CD4-positive, alpha-beta T cell treated with Interleukin-6 at 100 ng/mL for 8 hours (primary cell): ENCODE measurements around the gene SOX8.

ENCODE experiments used
- DNase-seq: peaks from one replicate; pipeline ENCODE4 v3.0.0-alpha.2; 2020; ENCODE audit warnings: mixed read lengths, low spot score

Gene SOX8

DNA sequence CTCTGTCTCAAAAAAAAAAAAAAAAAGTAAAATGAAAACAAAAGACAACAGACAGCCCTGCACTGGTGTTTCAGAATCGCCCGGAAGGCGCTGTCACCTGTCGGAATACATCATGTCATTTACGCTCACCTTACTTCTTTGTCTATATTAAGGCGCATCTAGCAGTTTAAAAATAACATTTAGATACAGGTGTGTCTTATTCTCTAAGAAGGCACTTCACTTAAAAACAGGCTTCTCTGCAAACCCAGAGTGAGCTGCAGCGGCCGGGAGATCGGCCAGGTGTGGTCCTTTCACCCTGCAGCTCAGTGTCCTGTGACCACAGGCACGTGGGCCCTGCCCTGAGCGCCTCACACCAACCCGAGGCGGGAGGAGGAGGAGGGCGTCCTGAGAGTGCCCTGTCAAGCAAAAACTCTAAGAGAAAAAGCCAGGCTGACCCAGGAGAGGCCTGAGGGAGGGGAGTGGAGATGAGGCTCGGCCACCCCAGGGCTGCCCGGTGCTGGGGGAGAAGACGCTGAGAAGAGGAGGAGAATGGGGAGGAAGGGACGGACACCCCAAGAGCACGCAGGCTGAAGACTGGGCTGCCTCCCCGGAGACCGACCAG lies 7.5 kb upstream of the SOX8 start:
- no peak for DNase-seq

DNA sequence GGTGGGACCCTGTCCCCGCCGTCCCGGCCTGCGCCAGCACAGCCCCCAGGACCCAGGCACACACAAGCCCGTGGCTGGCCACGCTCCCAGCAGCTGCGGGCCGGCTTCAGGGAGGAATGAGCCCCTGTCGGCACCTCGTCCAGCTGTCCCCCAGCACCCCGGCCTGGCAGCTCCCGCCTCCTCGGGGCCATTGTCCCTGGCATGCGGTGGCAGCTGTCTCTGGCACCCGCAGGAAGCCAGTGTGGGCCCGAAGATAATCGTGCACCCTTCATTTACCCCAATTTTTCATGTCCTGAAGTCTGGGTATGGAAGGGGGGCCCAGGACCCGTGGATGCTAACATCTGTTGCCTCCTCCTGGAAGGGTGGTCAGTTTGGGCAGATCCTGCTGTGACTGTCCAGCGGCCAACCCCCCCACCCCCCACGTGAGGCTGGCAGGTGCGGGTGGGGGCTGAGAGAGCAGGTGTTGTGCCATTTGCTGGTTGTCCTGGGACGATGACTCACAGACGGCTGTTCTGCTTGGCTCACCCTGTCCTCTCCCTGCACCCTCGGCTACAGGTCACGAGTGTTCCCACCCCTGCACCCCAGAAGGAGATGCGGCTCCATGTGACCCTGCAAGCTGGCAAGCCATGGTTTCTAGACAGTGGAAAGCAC lies 6.8 kb upstream of the SOX8 start:
- DNase-seq, result no peak

DNA sequence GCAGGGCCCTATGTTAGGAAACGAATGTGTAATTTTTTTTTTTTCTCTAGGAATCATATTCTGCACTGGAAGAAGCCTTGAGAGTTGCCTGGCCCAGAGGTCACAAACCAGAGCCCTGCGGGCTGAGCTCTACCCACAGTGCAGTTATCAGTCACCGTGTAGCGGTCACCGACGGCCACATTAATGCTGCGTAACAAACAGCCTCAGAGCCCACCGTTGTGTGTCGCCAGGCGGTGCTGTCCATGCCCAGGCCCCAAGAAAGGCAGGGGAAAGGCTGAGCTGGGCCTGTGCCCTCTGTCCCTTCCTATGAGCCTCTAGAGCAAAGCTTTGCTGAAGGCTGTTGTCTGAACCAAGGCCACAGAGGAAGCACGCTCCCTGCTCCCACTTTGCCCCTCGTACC lies 6.3 kb upstream of the SOX8 start:
- DNase-seq, result no peak

DNA sequence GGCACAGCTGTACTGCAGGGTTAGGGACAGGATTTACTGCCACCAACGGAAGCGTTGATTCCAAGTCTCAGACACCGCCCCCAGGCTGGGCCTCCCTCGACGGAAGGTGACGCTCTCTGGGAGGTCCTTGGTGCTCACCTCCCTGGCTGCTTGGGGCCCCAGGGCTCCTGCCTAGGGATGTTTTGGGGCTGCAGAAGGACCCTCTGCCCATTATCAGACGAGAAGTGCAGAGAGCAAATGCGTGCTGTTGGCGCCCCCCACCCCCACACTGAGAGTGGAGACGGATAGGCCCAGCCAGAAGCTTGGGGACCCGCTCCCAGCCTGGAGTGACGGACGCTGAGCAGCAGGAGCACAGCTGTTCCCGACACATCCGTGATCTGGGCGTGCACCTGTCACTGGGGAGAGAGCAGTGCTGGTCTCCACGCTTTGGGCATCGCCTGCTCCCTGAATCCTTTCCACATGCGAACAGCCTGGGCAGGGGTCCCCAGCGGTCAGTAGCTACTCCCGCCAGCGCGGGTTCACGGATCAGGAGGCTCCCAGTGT lies 5.1 kb upstream of the SOX8 start:
- DNase-seq, result peak; percentile 38

DNA sequence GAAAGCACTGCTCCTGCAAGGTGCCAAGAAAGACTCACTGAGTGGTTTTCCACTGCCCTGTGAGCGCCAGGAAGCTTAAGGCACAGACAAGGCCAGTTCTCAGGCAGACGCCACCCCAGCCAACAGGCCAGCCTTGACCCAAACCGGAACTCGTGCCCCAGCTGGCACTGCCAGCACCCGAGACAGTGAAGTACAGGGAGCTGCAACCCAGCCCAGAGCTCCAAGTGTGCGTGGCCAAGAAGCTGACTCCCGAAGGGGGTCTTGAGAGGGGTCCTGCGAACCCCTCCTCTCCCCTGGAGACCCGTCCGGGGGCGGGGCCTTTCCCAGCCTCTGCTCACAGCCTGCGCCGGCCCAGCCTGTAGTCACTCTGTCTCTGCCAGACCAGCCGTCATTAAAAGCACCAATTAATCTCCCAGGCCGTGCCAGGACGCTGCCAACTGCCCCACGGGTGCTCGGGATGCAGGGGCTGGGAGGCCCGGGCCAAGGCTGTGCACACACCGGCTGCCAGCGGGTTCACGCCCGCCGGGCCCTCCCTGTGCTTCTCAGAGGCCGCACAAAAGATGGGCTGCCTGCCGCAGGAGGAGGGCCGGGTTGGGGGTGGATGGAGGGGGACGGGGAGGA lies 4.4 kb upstream of the SOX8 start:
- DNase-seq, result no peak

DNA sequence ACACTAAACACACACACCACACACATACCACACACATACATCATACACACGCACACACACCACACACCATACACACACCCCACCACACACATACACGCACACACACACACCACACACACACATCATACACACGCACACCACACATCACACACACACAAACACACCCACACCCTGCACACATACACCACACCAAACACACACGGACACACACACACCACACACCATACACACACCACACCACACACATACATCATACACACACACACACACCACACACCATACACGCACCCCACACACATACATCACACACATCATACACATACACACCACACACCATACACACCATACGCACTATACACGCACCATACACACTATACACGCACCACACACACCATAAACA lies 3.7 kb upstream of the SOX8 start:
- no peak for DNase-seq

DNA sequence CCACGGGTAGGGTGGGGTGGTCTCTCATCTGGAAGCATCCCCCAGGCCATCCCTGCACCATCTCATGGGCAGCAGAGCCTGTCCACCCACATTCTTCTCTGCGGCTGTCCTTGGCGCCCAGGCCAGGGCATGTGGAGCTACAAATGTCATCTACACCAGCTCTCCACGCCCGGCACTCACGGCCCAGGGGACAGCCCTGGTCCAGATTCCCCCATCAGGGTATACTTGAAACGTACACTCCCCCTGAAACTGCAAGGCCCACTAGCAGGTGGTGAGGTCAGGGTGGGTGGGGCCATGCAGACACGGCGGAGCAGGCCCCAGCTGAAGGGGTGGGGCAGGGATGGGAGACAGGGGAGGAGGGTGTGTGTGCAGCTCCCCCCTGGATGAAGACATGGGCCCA lies 3.2 kb upstream of the SOX8 start:
- DNase-seq, result no peak

DNA sequence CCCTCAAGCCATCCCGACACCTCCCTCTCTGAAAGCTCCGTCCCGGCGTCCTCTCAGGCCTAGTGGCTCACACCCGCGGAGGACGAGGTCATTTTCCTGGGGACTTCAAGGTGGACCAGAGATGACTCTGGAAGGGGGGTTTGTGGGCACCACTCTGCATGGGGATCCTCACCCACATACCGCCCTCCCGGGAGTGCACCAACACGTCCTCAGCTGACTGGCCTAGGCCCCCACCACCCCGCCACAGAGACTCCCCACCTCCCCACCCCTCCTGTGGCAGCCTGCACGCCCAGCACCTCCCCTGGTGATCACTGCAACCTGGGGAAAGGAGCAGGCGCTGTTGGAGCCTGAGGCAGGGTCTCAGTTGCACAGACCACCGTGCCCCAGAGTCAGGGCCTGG lies 2.4 kb upstream of the SOX8 start:
- DNase-seq, result no peak

DNA sequence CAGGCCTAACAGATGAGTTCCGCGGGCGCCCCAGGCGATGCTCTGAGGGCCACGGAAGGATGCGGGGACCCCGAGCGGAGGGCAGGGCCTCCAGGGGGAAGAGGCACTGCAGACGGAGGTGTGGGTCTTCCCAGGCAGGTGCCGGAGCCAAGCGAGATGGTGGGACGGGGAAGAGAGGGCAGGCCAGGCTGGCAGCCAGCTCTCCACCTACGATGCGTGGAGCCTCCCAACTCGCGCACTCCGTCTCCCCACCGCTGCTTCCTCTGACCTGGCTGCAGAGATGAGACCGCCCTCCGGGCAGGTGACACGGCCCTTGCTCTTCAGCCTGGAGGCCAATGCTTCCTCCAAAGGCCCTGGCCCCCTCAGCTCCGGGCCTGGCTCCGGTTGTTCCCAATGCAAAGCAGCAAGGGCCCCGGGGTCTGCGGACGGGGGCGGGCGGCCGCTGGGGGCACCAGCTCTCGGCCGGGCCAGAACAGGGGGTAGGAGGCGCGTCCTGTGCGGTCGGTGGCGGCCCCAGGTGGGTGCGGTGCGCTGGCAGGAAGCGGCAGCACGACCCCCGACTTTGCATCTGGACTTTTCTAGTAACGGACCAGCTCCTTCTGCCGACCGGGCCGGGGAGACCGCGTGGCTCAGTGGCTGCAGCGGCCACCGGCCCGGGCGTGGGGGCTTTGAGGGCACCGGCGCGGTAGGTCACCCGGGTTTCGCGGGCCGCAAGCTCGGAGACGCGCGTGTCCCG lies 1.5 kb upstream of the SOX8 start:
- no peak for DNase-seq

DNA sequence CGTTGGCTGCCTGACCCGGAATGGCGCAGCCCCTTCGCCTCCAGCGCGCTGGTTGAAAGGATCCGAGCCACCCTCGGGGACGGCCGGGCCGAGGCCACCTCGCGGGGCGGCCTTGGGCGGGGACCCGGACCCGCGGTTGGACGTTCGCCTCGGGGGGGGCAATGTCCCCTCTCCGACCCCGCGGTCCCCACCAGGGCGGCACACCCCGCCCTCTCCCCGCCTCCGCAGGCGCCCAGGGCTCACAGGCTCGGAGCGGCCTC lies 1.0 kb upstream of the SOX8 start:
- DNase-seq, result no peak

DNA sequence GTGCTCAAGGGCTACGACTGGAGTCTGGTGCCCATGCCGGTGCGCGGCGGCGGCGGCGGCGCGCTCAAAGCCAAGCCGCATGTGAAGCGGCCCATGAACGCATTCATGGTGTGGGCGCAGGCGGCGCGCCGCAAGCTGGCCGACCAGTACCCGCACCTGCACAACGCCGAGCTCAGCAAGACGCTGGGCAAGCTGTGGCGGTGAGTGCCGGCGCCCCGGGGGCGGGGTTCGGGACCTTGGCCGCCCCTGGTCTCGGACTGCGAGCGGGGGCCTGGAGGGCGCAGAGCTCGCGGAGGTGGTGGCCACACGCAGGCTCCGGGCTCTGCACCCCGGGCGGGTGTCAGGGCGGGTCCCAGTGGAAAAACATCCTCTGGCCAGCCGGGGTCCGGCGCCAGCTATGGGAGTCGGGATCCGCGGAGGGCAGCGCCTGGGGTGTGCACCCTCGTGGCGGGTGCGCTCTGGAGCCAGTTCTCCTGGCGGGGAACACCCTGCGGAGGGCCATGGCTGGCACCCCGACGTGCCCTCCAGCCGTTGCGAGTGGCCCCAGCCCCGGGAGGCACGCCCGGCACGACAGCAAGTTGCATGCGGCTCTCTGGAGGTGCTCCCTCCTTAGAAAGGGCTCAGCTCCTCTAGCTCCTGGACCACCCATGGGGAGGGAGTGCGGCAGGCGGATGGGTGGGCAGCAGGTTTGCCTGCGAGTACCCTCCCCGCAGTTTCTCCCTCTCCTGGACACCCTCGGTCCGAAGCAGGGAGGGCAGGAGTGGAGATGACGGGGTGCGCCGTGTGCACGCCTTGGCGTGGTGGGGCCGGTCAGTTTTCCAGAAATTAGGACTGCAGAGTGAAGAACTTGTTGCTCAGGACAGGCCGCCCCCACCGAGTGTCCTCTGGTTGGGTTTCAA lies 824 bp downstream of the SOX8 start:
- DNase-seq, result no peak

DNA sequence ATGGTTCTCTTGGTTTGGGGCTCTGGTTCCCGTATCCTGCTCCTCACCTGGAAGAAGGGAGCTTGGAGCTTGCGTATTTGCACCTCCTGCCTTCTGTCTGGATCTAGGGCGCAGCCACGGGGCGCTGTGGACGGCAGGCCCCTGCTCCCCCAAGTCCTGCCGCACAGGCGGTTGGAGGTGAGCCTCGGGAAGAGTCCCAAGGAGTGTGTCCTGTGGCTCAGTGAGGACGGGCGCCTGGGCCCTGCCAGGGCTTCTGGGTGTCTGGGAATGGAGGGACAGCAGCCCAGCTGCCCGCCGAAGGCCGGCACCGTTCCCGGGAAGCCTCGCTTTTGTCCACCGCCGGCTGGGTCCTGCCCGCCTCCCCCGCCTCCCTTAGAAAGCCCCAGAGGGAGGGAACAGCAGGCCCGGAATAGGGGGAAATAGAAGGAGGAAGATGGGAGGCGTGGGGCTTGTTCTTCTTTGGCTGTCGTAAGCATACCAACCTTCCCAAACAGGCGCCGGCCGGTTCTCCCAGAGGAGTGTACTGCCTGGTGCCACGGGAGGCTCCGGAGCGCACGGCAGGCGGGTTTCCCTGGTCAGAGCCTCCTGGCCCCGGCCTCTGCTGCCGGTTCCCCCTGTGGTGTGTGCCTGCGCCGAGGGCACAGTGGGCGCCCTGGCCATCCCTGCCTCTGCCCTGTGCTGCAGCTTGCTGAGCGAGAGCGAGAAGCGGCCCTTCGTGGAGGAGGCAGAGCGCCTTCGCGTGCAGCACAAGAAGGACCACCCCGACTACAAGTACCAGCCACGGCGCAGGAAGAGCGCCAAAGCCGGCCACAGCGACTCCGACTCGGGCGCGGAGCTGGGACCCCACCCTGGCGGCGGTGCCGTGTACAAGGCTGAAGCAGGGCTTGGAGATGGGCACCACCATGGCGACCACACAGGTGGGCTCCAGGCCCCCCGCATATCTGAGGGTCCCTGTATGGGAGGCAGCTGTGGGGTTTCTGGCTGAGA lies 1.8 kb downstream of the SOX8 start:
- DNase-seq, result no peak

DNA sequence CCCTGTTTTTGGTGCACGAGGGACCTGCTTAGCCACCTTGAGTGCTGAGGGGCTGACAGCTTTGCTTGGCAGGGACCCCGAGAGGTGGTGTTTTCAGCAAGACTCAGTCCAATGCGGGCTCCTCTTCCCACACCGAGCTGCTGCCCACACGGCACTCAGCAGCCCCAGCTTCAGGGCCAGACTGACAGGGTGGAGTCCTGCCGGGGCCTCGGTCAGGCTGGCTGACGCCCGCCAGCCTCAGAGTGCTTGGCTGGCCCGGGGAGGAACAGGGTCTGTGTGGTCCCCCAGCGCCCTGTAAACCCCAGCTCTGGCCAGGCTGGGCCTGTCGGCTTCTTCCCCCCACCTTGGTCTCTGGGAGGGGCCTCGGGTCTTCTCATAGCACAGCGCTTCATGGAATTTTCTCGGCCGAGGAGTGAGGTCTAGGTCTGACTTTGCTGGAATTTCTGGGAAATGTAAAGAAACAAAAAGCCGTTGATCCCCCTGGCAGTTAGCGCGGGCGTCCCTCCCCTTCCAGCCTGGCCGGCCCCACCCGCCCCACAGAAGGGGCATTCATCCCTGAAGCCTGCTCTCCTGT lies 2.6 kb downstream of the SOX8 start:
- DNase-seq, result no peak

DNA sequence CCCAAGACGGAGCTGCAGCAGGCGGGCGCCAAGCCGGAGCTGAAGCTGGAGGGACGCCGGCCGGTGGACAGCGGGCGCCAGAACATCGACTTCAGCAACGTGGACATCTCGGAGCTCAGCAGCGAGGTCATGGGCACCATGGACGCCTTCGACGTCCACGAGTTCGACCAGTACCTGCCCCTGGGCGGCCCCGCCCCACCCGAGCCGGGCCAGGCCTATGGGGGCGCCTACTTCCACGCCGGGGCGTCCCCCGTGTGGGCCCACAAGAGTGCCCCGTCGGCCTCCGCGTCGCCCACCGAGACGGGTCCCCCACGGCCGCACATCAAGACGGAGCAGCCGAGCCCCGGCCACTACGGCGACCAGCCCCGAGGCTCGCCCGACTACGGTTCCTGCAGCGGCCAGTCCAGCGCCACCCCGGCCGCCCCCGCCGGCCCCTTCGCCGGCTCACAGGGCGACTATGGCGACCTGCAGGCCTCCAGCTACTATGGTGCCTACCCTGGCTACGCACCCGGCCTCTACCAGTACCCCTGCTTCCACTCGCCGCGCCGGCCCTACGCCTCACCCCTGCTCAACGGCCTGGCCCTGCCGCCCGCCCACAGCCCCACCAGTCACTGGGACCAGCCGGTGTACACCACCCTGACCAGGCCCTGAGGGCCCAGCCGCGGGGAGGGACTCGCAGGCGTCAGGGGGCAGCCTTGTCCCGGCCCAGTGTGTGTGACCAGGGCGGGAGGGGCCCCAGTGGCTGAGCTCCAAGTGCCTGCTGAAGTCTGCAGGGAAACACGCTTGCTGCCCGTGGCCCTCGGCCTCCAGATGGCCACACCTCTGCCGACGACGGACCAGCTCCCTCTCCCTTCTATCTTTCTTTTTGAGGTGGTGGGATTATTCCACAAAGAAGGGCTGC lies 3.4 kb downstream of the SOX8 start:
- no peak for DNase-seq

DNA sequence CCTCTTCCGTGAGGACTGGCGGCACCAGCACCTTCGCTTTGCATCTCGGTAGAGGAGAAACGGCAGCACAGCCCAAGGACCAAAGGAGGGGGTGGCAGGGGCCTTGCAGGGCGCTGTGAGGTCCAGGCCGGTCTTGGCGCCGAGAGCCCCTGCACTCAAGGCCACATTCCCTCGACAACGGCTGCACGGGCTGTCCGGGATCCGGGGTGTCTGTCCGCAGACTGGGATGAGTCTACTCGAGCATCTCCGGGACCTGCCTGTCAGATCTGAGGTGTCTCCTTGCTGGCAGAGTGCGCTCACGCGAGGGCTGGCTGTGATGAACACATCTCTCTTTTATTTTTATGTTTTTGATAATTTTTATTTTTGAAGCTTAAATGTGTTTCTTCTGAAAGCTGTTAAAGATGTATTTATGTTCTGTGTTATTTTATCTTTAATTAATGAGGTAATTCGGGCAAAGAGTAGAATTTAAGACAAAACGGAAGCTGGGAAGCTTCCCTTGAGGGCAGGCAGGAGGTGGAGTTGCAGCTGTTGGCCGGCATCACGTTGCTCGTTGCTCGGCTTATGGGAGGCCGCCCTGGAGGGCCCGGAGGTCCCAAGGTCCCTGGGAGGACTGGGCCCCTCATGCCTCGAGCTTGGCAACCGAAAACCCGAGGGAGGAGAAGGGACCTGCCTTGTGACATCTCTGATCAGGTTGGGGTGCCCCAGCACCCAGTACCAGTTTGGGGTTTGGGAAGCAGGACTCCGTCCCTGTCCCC lies 4.3 kb downstream of the SOX8 start:
- DNase-seq, result no peak

DNA sequence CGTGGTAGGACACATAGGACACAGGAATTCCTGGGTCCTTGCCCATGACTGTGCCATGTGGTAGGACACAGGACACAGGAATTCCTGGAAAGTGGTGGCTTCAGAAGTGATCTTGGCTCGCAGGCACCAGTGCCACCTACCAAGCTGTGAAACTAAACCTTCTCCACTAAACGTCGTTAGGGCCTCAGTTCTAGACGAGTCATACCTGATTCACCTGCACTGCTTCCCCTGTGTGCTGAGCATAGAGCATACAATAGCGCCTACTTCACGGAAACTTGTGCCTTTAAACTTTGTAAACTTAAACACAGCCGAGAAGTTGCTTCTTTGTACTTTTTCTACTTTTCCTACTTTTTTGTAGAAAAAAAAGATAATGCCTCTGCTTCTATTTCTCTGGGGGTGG lies 4.8 kb downstream of the SOX8 start:
- DNase-seq, result no peak

DNA sequence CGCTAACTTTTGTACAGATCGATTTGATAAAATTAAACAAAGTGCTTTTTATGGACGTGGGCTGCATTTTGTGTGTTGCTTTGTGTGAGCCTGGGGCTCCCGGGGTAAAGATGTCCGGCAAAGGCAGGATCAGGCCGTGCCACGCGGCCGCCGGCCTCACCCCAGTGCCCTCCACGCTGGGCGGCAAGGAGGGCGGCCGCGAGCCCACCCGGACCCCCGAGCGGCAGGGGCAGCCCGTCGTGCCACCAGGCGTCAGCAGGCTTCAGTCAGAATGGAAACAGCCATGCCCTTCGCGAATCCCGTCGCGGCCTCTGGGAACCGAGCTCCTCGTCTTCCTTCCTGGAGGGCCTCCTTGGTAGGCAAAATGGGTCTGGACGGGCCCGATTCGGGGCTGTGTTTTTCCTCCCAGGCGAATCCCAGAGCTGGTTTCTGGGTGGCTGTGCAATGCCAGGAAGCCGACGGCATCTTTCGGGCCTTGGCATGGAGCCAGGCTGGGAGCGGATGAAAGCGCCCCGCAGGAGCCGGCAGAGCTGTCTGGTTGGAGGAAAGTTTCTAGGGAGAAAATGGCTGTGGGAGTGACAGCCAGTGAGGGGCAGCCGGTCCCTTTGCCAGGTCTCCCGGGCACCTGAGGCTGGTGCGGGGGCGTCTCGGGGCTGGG lies 5.5 kb downstream of the SOX8 start:
- no peak for DNase-seq

DNA sequence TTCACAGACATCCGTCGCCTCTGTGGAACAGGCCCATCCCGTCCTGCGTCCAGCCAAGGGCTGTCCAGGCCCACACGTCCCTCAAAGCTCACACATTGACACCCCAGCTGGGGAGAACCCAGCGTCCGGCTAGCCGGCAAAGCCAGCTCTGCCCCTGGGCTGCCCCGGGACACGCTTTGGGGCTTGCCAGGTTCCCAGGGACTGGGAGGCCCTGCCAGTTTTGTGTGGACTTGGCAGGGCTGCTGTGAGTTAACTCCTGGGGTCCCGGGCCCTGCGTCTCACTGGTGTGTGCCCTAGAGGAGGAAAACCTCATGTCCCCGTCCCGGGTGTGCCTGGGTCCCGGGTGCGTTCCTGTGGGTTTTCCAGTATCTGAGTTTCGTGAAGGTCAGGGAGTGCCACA lies 6.3 kb downstream of the SOX8 start:
- no peak for DNase-seq
